ENCODE data around the gene GADD45A.

Gene GADD45A

GRCh38 chr1:67685067-67685557, at the start of gene GADD45A (continued):
- TF ChIP-seq ZEB2 (tag by site-specific recombination; IDR thresholded peaks at IDR 0.05) (peak; percentile 64; the same call in 1 of the 2 replicates), MZF1 (tag by site-specific recombination; IDR thresholded peaks at IDR 0.05; ENCODE audit: borderline replicate concordance) (peak; percentile 22; the same call in 1 of the 2 replicates), GLI4 (tag by site-specific recombination; IDR thresholded peaks at IDR 0.05) (no peak), TSHZ1 (tag by site-specific recombination; IDR thresholded peaks at IDR 0.05; ENCODE audit: borderline replicate concordance) (no peak; the same call in 1 of the 2 replicates), ZBTB10 (tag by site-specific recombination; IDR thresholded peaks at IDR 0.05) (no peak), ZNF2 (tag by site-specific recombination; IDR thresholded peaks at IDR 0.05) (no peak), ZNF639 (tag by site-specific recombination; IDR thresholded peaks at IDR 0.05) (no peak), ZFP37 (tag by site-specific recombination; IDR thresholded peaks at IDR 0.05) (no peak), ZNF580 (tag by site-specific recombination; IDR thresholded peaks at IDR 0.05) (0 out of 2 replicates have a peak, but pooled peaks have one; percentile 44), KLF9 (tag by site-specific recombination; IDR thresholded peaks at IDR 0.05; ENCODE audit: low read depth) (no peak), ZNF707 (tag by site-specific recombination; IDR thresholded peaks at IDR 0.05) (no peak), HOXC10 (CRISPR knock-in tag; IDR thresholded peaks at IDR 0.05) (no peak), KLF16 (tag by site-specific recombination; IDR thresholded peaks at IDR 0.05) (peak; percentile 41; the same call in 1 of the 2 replicates), KLF10 (tag by site-specific recombination; IDR thresholded peaks at IDR 0.05) (peak; percentile 70), ZBTB21 (tag by site-specific recombination; IDR thresholded peaks at IDR 0.05) (no peak), ZNF514 (tag by site-specific recombination; IDR thresholded peaks at IDR 0.05) (no peak), ZNF600 (tag by site-specific recombination; IDR thresholded peaks at IDR 0.05) (peak; percentile 77), ZNF423 (tag by site-specific recombination; IDR thresholded peaks at IDR 0.05) (no peak), ZNF747 (tag by site-specific recombination; IDR thresholded peaks at IDR 0.05) (no peak), ZNF558 (tag by site-specific recombination; IDR thresholded peaks at IDR 0.05) (no peak), KLF17 (tag by site-specific recombination; IDR thresholded peaks at IDR 0.05) (peak; percentile 36; the same call in 1 of the 2 replicates), ZBTB20 (tag by site-specific recombination; IDR thresholded peaks at IDR 0.05) (peak; percentile 85), BCL11B (tag by site-specific recombination; IDR thresholded peaks at IDR 0.05; ENCODE audit: low read depth) (peak; percentile 57; the same call in 1 of the 2 replicates), ZNF311 (tag by site-specific recombination; IDR thresholded peaks at IDR 0.05; ENCODE audit: borderline replicate concordance) (no peak), ZNF791 (tag by site-specific recombination; IDR thresholded peaks at IDR 0.05) (no peak), ZFP69B (tag by site-specific recombination; IDR thresholded peaks at IDR 0.05) (no peak), ZNF76 (tag by site-specific recombination; IDR thresholded peaks at IDR 0.05; ENCODE audit: borderline replicate concordance, low read depth) (no peak; the same call in 1 of the 2 replicates), ZBTB8A (tag by site-specific recombination; IDR thresholded peaks at IDR 0.05) (peak; percentile 65; the same call in 1 of the 2 replicates), SCRT1 (tag by site-specific recombination; IDR thresholded peaks at IDR 0.05; ENCODE audit: borderline replicate concordance) (no peak), GLIS1 (tag by site-specific recombination; IDR thresholded peaks at IDR 0.05) (peak; percentile 73; the same call in 1 of the 2 replicates), ZNF488 (tag by site-specific recombination; IDR thresholded peaks at IDR 0.05) (no peak), PRDM1 (tag by site-specific recombination; IDR thresholded peaks at IDR 0.05) (no peak), RBAK (tag by site-specific recombination; IDR thresholded peaks at IDR 0.05) (no peak)
